Measurements from ENCODE around the gene FBXL5.

The FBXL5 gene

GRCh38 chr4:15677507-15677988, 22.4 kb upstream of the FBXL5 start:
- DNase-seq (ENCODE audit: low read depth), result no peak
- TF ChIP-seq, protein P1, sequence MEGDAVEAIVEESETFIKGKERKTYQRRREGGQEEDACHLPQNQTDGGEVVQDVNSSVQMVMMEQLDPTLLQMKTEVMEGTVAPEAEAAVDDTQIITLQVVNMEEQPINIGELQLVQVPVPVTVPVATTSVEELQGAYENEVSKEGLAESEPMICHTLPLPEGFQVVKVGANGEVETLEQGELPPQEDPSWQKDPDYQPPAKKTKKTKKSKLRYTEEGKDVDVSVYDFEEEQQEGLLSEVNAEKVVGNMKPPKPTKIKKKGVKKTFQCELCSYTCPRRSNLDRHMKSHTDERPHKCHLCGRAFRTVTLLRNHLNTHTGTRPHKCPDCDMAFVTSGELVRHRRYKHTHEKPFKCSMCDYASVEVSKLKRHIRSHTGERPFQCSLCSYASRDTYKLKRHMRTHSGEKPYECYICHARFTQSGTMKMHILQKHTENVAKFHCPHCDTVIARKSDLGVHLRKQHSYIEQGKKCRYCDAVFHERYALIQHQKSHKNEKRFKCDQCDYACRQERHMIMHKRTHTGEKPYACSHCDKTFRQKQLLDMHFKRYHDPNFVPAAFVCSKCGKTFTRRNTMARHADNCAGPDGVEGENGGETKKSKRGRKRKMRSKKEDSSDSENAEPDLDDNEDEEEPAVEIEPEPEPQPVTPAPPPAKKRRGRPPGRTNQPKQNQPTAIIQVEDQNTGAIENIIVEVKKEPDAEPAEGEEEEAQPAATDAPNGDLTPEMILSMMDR (IDR thresholded peaks at IDR 0.05; ENCODE audit: control insufficient read depth, extremely low read depth, insufficient read depth), result no peak
- no peak overlapping the region for H3K4me3 ChIP-seq (ENCODE audit: low read depth, low read length)

DNA sequence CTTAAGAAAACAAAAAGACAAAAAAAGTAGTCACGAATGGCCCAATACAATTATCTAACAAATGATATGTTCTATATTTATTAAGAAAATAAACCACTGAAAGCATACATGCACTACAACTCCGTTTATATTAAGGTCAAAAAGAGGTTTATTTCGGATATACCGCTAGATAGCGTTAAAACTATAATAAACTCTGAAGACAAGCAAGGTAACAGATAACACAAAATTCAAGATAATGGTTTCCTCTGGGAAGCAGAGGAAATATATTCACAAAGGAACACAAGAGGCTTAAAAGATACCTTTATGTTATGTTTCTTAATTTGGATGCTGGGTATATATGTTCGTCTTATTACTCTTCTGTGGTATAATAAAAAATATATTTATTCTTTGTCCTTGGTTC, 21.7 kb upstream of the FBXL5 start:
- TF ChIP-seq, protein P1 (IDR thresholded peaks at IDR 0.05; ENCODE audit: control insufficient read depth, extremely low read depth, insufficient read depth), result no peak
- DNase-seq (ENCODE audit: low read depth), result no peak
- no peak overlapping the region for H3K4me3 ChIP-seq (ENCODE audit: low read depth, low read length)

DNA sequence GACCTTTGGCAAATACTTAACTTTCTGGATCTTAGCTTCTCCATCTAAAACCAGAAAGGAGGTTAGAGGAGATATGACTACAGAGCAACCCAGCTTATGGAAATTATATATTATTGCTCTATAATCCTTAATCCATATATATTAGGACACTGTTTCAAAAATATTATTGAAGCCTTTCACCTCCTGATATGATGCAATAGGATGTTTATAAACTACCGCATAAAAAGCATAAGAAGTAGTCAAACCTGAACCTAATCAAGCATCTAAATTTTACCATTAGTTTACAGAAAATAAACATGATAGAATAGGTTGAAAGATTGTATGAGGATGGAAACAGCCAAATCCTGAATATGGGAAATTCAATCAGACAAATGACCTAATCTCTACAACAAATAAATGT, 20.9 kb upstream of the FBXL5 start:
- H3K4me3 ChIP-seq (ENCODE audit: low read depth, low read length), result no peak overlapping the region
- TF ChIP-seq, protein P1 (IDR thresholded peaks at IDR 0.05; ENCODE audit: control insufficient read depth, extremely low read depth, insufficient read depth), result no peak

DNA sequence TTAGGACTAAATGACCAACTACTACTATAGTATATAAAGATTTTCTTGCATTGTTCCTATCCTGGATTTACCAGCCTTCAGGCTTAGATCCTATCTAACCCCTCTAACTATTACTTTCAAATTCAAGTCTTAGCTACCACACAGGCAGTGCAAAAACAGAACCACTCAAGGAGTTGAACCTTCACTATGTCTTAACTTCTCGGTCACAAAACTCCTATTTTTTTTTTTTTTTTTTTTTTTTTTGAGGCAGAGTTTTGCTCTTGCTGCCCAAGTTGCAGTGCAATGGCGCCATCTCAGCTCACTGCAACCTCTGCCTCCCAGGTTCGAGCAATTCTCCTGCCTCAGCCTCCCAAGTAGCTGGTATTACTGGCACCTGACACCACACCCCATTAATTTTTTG, 20.2 kb upstream of the FBXL5 start:
- no peak for DNase-seq (ENCODE audit: low read depth)
- TF ChIP-seq, protein P1 (IDR thresholded peaks at IDR 0.05; ENCODE audit: control insufficient read depth, extremely low read depth, insufficient read depth), result no peak
- no peak overlapping the region for H3K4me3 ChIP-seq (ENCODE audit: low read depth, low read length)

More for the DNA sequence above, 20.9 kb upstream of the FBXL5 start:
- DNase-seq (ENCODE audit: low read depth), result no peak

DNA sequence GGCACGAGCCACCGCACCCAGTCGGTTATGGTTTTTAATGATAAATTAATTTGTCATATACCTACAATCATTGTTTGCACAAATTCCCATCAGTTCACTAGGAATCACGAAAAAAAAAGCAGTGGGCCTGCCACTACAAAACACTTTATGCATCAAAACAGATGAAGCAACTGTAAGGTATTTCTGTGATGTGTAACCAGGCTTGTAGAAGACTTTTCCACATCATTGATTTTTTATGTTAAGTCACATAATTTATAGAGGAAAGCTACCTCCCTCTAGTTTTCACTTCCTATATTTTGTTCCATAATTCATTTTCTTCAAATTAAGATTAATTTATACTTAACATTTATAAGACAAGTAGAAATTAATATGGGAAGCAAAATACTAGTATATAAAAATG, 19.8 kb upstream of the FBXL5 start:
- H3K4me3 ChIP-seq (ENCODE audit: low read depth, low read length), result no peak overlapping the region
- DNase-seq (ENCODE audit: low read depth), result no peak
- TF ChIP-seq, protein P1 (IDR thresholded peaks at IDR 0.05; ENCODE audit: control insufficient read depth, extremely low read depth, insufficient read depth), result no peak

DNA sequence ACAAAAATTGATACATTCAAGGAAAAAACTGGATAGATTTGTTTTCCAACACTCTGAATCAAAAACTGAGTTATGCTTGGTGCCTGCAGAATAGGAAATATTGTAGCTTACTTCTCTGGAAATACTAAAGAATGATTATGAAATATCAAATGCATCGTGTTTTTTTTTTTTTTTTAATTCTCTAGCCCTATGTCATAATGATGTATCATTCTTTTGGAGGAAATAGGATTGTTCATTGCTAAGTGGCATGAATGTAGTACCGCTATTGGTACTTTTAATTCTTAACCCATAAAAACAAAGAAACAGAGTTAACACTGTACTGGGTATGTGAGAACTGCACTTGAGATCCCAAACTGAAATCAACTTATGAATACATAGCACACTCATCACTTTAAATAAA, 18.9 kb upstream of the FBXL5 start:
- no peak for DNase-seq (ENCODE audit: low read depth)
- TF ChIP-seq, protein P1 (IDR thresholded peaks at IDR 0.05; ENCODE audit: control insufficient read depth, extremely low read depth, insufficient read depth), result no peak
- H3K4me3 ChIP-seq (ENCODE audit: low read depth, low read length), result no peak overlapping the region

DNA sequence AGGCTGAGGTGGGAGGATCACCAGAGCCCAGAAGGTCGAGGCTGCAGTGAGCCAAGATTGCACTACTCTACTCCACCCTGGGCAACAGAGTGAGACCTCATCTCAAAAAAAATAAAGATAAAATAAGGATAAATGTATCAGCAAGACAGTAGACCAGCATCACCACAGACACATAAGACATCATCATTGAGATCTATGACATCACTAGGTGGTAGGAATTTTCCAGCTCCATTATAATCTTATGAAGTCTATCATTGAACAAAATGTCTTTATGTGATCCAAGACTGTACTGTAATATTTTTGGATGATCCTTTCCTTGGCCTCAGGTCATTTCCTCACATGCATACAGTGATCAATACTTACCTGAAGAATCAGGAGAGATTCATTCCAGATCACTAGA, 18.2 kb upstream of the FBXL5 start:
- TF ChIP-seq, protein P1 (IDR thresholded peaks at IDR 0.05; ENCODE audit: control insufficient read depth, extremely low read depth, insufficient read depth), result no peak
- no peak overlapping the region for H3K4me3 ChIP-seq (ENCODE audit: low read depth, low read length)
- no peak for DNase-seq (ENCODE audit: low read depth)

Measured in LNCaP clone FGC (cell line).